Endothelial cell of umbilical vein (primary cell): Measurements from ENCODE around the gene PTGS2. TPM values are rescaled to one million over a fixed set of nuclear protein-coding genes. Genes with fewer than 3 reads are reported as not detected.

Experiments used
- BruUV-seq: library from RNA; stranded (reverse); fragments of 400-500 nt; replicated peaks from 2 replicates; lab custom pipeline; 2021; lab: Mats Ljungman, UMichigan
- CTCF ChIA-PET: fragments of 300-600, 350-600 bp; sonication (Branson Sonifier 250); formaldehyde crosslinking; loops from one replicate; lab custom pipeline; 2021; ENCODE audit warnings: antibody characterized with exemption, inconsistent platforms; lab: Charles Lee
- POLR2A ChIA-PET: fragments of 300-600, 350-600 bp; sonication (Branson Sonifier 250); formaldehyde crosslinking; loops from one replicate; lab custom pipeline; 2021; ENCODE audit warnings: antibody characterized with exemption, inconsistent platforms; lab: Charles Lee
- DNase-seq: peaks from one replicate; pipeline ENCODE4 v3.0.0-alpha.2; 2011; ENCODE audit warnings: low read depth, low spot score
- FAIRE-seq: peaks from 2 replicates; lab custom pipeline; 2011; peaks lifted over from hg19 to GRCh38; lab: Jason Lieb, UNC
- H2AFZ ChIP-seq: 2 replicates; pipeline ENCODE4 v1.6.0; 2012; ENCODE audit warnings: low read depth, low read length, control low read depth, inconsistent platforms
- H3K27ac ChIP-seq: 2 replicates; pipeline ENCODE4 v1.5.1; 2011; ENCODE audit warnings: low read depth, mild to moderate bottlenecking, control low read depth, low read length, moderate library complexity; ENCODE audit not compliant: insufficient read depth
- H3K27me3 ChIP-seq, 2 experiments: 2 replicates each; pipeline versions ENCODE4 v1.6.0 to v1.6.1; 2011; ENCODE audit warnings: low read length in 2 of 2, mixed read lengths in 1 of 2; ENCODE audit not compliant: control insufficient read depth in 2 of 2, insufficient read depth in 2 of 2
- H3K36me3 ChIP-seq, 2 experiments: 2 replicates in 1 of 2; 3 replicates in 1 of 2; pipeline ENCODE4 v1.5.1; 2011; ENCODE audit warnings: low read length in 2 of 2, mild to moderate bottlenecking in 1 of 2, moderate library complexity in 1 of 2; ENCODE audit not compliant: control insufficient read depth in 2 of 2, insufficient read depth in 2 of 2; ENCODE audit errors: extremely low read depth in 1 of 2
- H3K4me1 ChIP-seq: 3 replicates; pipeline ENCODE4 v1.5.1; 2011; ENCODE audit warnings: mild to moderate bottlenecking, low read length; ENCODE audit not compliant: control insufficient read depth, insufficient read depth; ENCODE audit errors: extremely low read depth
- H3K4me2 ChIP-seq: 2 replicates; pipeline ENCODE4 v1.6.1; 2011; ENCODE audit warnings: low read length, control low read depth, mixed read lengths; ENCODE audit not compliant: insufficient read depth
- H3K4me3 ChIP-seq, 3 experiments: fragments of 200-600 bp in 1 of 3; sonication (generic), shearing (Covaris generic) in 1 of 3; replicated peaks in 1 of 3; 2 replicates each; pipeline ENCODE4 v1.5.1; 2011 to 2016; ENCODE audit warnings: control low read depth in 3 of 3, low read length in 3 of 3, mild to moderate bottlenecking in 2 of 3, inconsistent platforms in 1 of 3, low read depth in 1 of 3, moderate library complexity in 1 of 3; ENCODE audit not compliant: insufficient read depth in 1 of 3
- H3K79me2 ChIP-seq: 2 replicates; pipeline ENCODE4 v1.6.0; 2012; ENCODE audit warnings: low read length, inconsistent platforms; ENCODE audit not compliant: control insufficient read depth, insufficient read depth
- H3K9ac ChIP-seq: replicated peaks from 2 replicates; pipeline ENCODE3; 2011; ENCODE audit warnings: low read length, control low read depth; ENCODE audit not compliant: insufficient read depth; ENCODE audit errors: extremely low read depth
- H3K9me1 ChIP-seq: replicated peaks from 3 replicates; pipeline ENCODE4 v1.6.0; 2011; ENCODE audit warnings: mild to moderate bottlenecking, low read length; ENCODE audit not compliant: control insufficient read depth, insufficient read depth; ENCODE audit errors: extremely low read depth
- H3K9me3 ChIP-seq: replicated peaks from 2 replicates; pipeline ENCODE4 v1.5.1; 2012; ENCODE audit warnings: low read length, inconsistent platforms; ENCODE audit not compliant: control insufficient read depth, insufficient read depth
- H4K20me1 ChIP-seq: replicated peaks from 2 replicates; pipeline ENCODE3; 2011; ENCODE audit warnings: mild to moderate bottlenecking, low read length; ENCODE audit not compliant: control insufficient read depth, insufficient read depth; ENCODE audit errors: extremely low read depth
- EZH2 ChIP-seq: IDR thresholded peaks from 2 replicates; pipeline ENCODE4 v1.6.1; 2012; ENCODE audit warnings: borderline replicate concordance, low read depth, mild to moderate bottlenecking, moderate library complexity, low read length, inconsistent platforms; ENCODE audit not compliant: severe bottlenecking
- FOS ChIP-seq: IDR thresholded peaks from 2 replicates; pipeline ENCODE4 v1.6.1; 2011; ENCODE audit warnings: mild to moderate bottlenecking, low read length, moderate library complexity, borderline replicate concordance; ENCODE audit not compliant: insufficient read depth
- GATA2 ChIP-seq: IDR thresholded peaks from 2 replicates; pipeline ENCODE4 v1.7.0; 2011; ENCODE audit warnings: low read depth, mild to moderate bottlenecking, moderate library complexity, mixed read lengths, low read length; ENCODE audit not compliant: insufficient read length, insufficient read depth
- JUN ChIP-seq: IDR thresholded peaks from 2 replicates; pipeline ENCODE4 v1.6.1; 2011; ENCODE audit warnings: borderline replicate concordance, low read depth; ENCODE audit not compliant: insufficient read length, insufficient read depth
- MYC ChIP-seq: IDR thresholded peaks from one replicate; pipeline ENCODE4 v1.6.1; 2011; ENCODE audit warnings: mild to moderate bottlenecking, low read depth, low read length
- POLR2A ChIP-seq: IDR thresholded peaks from 2 replicates; pipeline ENCODE4 v1.6.1; 2012; ENCODE audit warnings: low read depth, mild to moderate bottlenecking, control low read depth, low read length
- POLR2AphosphoS5 ChIP-seq: IDR thresholded peaks from 2 replicates; pipeline ENCODE4 v1.6.1; 2012; ENCODE audit warnings: low read depth, mild to moderate bottlenecking, control low read depth, low read length, moderate library complexity; ENCODE audit not compliant: insufficient read depth
- dilution Hi-C: fragments of 300-500 bp; cut with MboI; formaldehyde crosslinking; loops from one replicate; pipeline ENCODE4 v1.15.0; 2019; ENCODE audit warnings: low sequenced_read_pairs; ENCODE audit not compliant: extremely low pct_ligation_motif_present
- intact Hi-C: fragments of 100-400 bp; cut with micrococcal nuclease; formaldehyde crosslinking; loops from one replicate; pipeline ENCODE4 v1.10.0; 2022
- polyA plus RNA-seq, 4 experiments: library from polyadenylated mRNA; depleted of rRNA in 3 of 4; stranded (reverse) in 3 of 4; unstranded in 1 of 4; fragments of >200 nt; gene quantifications; 2 replicates each; pipeline versions ENCODE4 v1.2.1 to v1.2.3, GENCODE V29; 2011 to 2012; ENCODE audit warnings: missing spikeins in 1 of 4
- total RNA-seq: library from RNA; stranded (reverse); gene quantifications from 2 replicates; pipeline ENCODE4 v1.2.3, GENCODE V29; 2021
- TF ChIP-seq, protein P1 (sequence below): IDR thresholded peaks from 2 replicates; pipeline ENCODE4 v1.6.1; 2011; ENCODE audit not compliant: insufficient read depth, insufficient read length
- TF ChIP-seq, protein P2 (sequence below), 2 donors: IDR thresholded peaks; 1 replicate in 1 of 2; 2 replicates in 1 of 2; pipeline ENCODE4 v1.5.1; 2011; ENCODE audit warnings: low read length in 2 of 2, mild to moderate bottlenecking in 2 of 2, moderate library complexity in 2 of 2, control low read depth in 1 of 2, inconsistent platforms in 1 of 2, low read depth in 1 of 2; ENCODE audit not compliant: insufficient read depth in 1 of 2; ENCODE audit errors: extremely low read depth in 1 of 2

PTGS2 gene
- total and polyA plus RNA-seq, 2 donors (not counting 3 experiments of a cell fraction or from before 2014, with no cell fraction given): 21.6 to 84.6 TPM

GRCh38 chr1:186672596-186672995 is 7.6 kb downstream of the PTGS2 start:
- Histone ChIP-seq H3K4me1 (no peaks in the 10 kb centered on the region), H3K36me3 (peaks cover 6 to 26% of the 10 kb centered on the region in 2 experiments), H3K79me2 (no peaks in the 10 kb centered on the region), H3K27ac (no peak overlapping the region), H3K9me3 (no peaks in the 10 kb centered on the region), H4K20me1 (no peaks in the 10 kb centered on the region), H2AFZ (no peak overlapping the region), H3K4me2 (no peak overlapping the region), H3K27me3 (no peaks in the 10 kb centered on the region), H3K9ac (no peak overlapping the region), H3K9me1 (no peaks in the 10 kb centered on the region), H3K4me3 (no peak overlapping the region)
- ChIA-PET POLR2A (no interaction called here), CTCF (no interaction called here)
- no peak for TF ChIP-seq JUN
- TF ChIP-seq, protein P1, sequence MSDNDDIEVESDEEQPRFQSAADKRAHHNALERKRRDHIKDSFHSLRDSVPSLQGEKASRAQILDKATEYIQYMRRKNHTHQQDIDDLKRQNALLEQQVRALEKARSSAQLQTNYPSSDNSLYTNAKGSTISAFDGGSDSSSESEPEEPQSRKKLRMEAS: no peak
- TF ChIP-seq FOS: no peak
- no peak for TF ChIP-seq MYC
- no peak for TF ChIP-seq POLR2AphosphoS5
- no peak for TF ChIP-seq GATA2
- TF ChIP-seq, protein P2, sequence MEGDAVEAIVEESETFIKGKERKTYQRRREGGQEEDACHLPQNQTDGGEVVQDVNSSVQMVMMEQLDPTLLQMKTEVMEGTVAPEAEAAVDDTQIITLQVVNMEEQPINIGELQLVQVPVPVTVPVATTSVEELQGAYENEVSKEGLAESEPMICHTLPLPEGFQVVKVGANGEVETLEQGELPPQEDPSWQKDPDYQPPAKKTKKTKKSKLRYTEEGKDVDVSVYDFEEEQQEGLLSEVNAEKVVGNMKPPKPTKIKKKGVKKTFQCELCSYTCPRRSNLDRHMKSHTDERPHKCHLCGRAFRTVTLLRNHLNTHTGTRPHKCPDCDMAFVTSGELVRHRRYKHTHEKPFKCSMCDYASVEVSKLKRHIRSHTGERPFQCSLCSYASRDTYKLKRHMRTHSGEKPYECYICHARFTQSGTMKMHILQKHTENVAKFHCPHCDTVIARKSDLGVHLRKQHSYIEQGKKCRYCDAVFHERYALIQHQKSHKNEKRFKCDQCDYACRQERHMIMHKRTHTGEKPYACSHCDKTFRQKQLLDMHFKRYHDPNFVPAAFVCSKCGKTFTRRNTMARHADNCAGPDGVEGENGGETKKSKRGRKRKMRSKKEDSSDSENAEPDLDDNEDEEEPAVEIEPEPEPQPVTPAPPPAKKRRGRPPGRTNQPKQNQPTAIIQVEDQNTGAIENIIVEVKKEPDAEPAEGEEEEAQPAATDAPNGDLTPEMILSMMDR (IDR thresholded peaks at IDR 0.05; ENCODE audit: extremely low read depth in 1 of 2, insufficient read depth in 1 of 2, low read depth in 1 of 2, low read length in 2 of 2): no peak
- no peak for TF ChIP-seq EZH2
- no peak for TF ChIP-seq POLR2A
- BruUV-seq: no TSS peak
- FAIRE-seq: no peak
- dilution Hi-C loops (no loop called here), intact Hi-C loops (no loop called here)
- no peak for DNase-seq
